Esophagus mucosa (tissue), 1 donor: ENCODE measurements around the gene CMSS1. TPM values are rescaled to one million over a fixed set of nuclear protein-coding genes. Genes with fewer than 3 reads are reported as not detected.

Source experiments
- total RNA-seq: library from RNA; stranded (reverse); gene quantifications from one replicate; pipeline ENCODE4 v1.2.4, GENCODE V29; 2023
- donor health status: DM: yes; HTN: yes; CAD: no.

The CMSS1 gene
- total RNA-seq, 1 donor from 2014 or later: 24.5 TPM

Other genes starting within 250 kb of the CMSS1 start
- gene COL8A1, start 179.3 kb upstream of the CMSS1 start, total RNA-seq: 2.2 TPM